ENCODE measurements around the gene CDH2.

- TF ChIP-seq POLR2AphosphoS5 (IDR thresholded peaks at IDR 0.05) = no peak
- no peak for TF ChIP-seq CTCF (IDR thresholded peaks at IDR 0.05)
- no peak for TF ChIP-seq EP300 (IDR thresholded peaks at IDR 0.05)
- no peak for TF ChIP-seq POLR2A (IDR thresholded peaks at IDR 0.05)
These were observed 77.7 kb downstream of the CDH2 start for GRCh38 chr18:28099237-28099636.
